ENCODE measurements around the gene MOSPD3. TPM values are rescaled to one million over a fixed set of nuclear protein-coding genes. Genes with fewer than 3 reads are reported as not detected.

MOSPD3 gene
- total RNA-seq, 1 donor from 2014 or later = 10.5 TPM

GRCh38 chr7:100568176-100568895, 44.0 kb upstream of the MOSPD3 start:
- H3K9me3 Mint-ChIP-seq = no peaks in the 10 kb centered on the region
- no peak for DNase-seq
- intact Hi-C loops (cut with micrococcal nuclease) = no loop called here
- peaks cover 46% of the 10 kb centered on the region for H3K4me1 Mint-ChIP-seq
- no peaks in the 10 kb centered on the region for H3K27me3 Mint-ChIP-seq
- no peak overlapping the region for H3K4me3 Mint-ChIP-seq
- ChIA-PET CTCF (no interaction called here), POLR2A (interaction anchor here (1.8 to 2.0 kb wide), 2 partner anchors 16 to 18 kb away, joined by 6 to 11 read pairs; partner anchors contain the start of genes FBXO24 and LRCH4)
- H3K36me3 Mint-ChIP-seq (ENCODE audit: low read depth) = peaks cover 11% of the 10 kb centered on the region
- H3K27ac Mint-ChIP-seq = peak overlapping the region; percentile 63
- ATAC-seq (ENCODE audit: low read depth) = no peak
- no peak for TF ChIP-seq CTCF (IDR thresholded peaks at IDR 0.05)

- H3K27me3 Mint-ChIP-seq = no peaks in the 10 kb centered on the region
- peak overlapping the region; percentile 63 for H3K27ac Mint-ChIP-seq
- no peak for TF ChIP-seq CTCF (IDR thresholded peaks at IDR 0.05)
- intact Hi-C loops (cut with micrococcal nuclease) = loop anchor here (1.0 kb wide), 1 partner anchor 14 kb away; no protein-coding TSS in a partner anchor
- DNase-seq = peak; percentile 43
- ChIA-PET POLR2A (interaction anchor here (0.5 to 2.0 kb wide), 3 partner anchors 16 to 18 kb away, joined by 5 to 11 read pairs (median 6); partner anchors contain the start of genes FBXO24 and LRCH4), CTCF (no interaction called here)
- H3K4me1 Mint-ChIP-seq = peaks cover 42% of the 10 kb centered on the region
- H3K36me3 Mint-ChIP-seq (ENCODE audit: low read depth) = peaks cover 11% of the 10 kb centered on the region
- peak; percentile 45 for ATAC-seq (ENCODE audit: low read depth)
- peak overlapping the region; percentile 59 for H3K4me3 Mint-ChIP-seq
- H3K9me3 Mint-ChIP-seq = no peaks in the 10 kb centered on the region
Measured at GRCh38 chr7:100568896-100569844, 43.2 kb upstream of the MOSPD3 start.

- no peak for DNase-seq
- ChIA-PET CTCF (interaction anchor here (0.6 to 1.6 kb wide), 3 partner anchors 12 to 63 kb away, joined by 3 to 5 read pairs (median 3); no protein-coding TSS in a partner anchor), POLR2A (interaction anchor here (0.9 to 1.9 kb wide), 4 partner anchors 11 to 28 kb away, joined by 5 to 13 read pairs (median 8); partner anchors contain the start of genes FBXO24 and LRCH4)
- Mint-ChIP-seq H3K36me3 (ENCODE audit: low read depth) (peaks cover 28% of the 10 kb centered on the region), H3K4me3 (peak overlapping the region; percentile 19), H3K27ac (no peak overlapping the region), H3K4me1 (peaks cover 42% of the 10 kb centered on the region), H3K9me3 (no peaks in the 10 kb centered on the region), H3K27me3 (no peaks in the 10 kb centered on the region)
- ATAC-seq (ENCODE audit: low read depth) = no peak
- TF ChIP-seq CTCF (IDR thresholded peaks at IDR 0.05) = no peak
- intact Hi-C loops (cut with micrococcal nuclease) = no loop called here
Measured at GRCh38 chr7:100570954-100571828, 41.1 kb upstream of the MOSPD3 start.

GRCh38 chr7:100571829-100572116, 40.6 kb upstream of the MOSPD3 start:
- intact Hi-C loops (cut with micrococcal nuclease) = no loop called here
- H3K36me3 Mint-ChIP-seq (ENCODE audit: low read depth) = peaks cover 33% of the 10 kb centered on the region
- peaks cover 42% of the 10 kb centered on the region for H3K4me1 Mint-ChIP-seq
- H3K9me3 Mint-ChIP-seq = no peaks in the 10 kb centered on the region
- H3K27ac Mint-ChIP-seq = no peak overlapping the region
- no peak for TF ChIP-seq CTCF (IDR thresholded peaks at IDR 0.05)
- no peak for ATAC-seq (ENCODE audit: low read depth)
- H3K27me3 Mint-ChIP-seq = no peaks in the 10 kb centered on the region
- DNase-seq = no peak
- ChIA-PET CTCF (interaction anchor here (0.6 to 1.6 kb wide), 3 partner anchors 12 to 63 kb away, joined by 3 to 5 read pairs (median 3); no protein-coding TSS in a partner anchor), POLR2A (interaction anchor here (0.9 to 1.9 kb wide), 3 partner anchors 10 to 15 kb away, joined by 5 to 13 read pairs (median 11); partner anchors contain the start of genes FBXO24 and LRCH4)
- H3K4me3 Mint-ChIP-seq = no peak overlapping the region

Data from activated B cell treated with CpG ODN at 0.5 μM for 24 hours (primary cell).